ENCODE data around the gene CLPTM1. TPM values are rescaled to one million over a fixed set of nuclear protein-coding genes. Genes with fewer than 3 reads are reported as not detected.

CLPTM1 gene
- polyA plus RNA-seq, 3 donors: 14.7 to 84.3 (median 20.0) TPM

DNA sequence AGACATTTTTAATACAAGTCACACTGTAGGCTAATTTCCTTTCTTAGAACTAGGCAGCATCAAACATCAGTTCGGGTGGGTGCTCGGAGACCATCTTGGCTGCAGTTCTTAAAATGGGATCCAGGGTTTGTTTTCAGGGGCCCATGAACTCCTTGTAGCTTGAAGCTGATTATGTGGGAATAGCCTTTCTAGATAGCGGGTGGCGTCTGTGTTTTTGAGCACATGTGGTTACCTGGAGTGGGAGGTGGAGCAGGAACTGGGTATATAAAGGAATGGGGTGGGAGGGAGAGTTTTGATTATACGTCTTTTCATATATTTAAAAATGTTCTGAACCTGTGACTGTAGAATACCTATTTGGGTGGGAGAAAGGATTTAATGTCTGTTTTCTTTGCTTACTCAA is 12.9 kb downstream of the CLPTM1 start:
- 96% methylated on average over 3 of the region's 5 CpGs for WGBS (ENCODE audit: insufficient coverage)
- Mint-ChIP-seq H3K4me1 (no peaks in the 10 kb centered on the region), H3K4me3 (no peak overlapping the region), H3K27me3 (ENCODE audit: low read depth in 3 of 3) (peaks cover 0 to 3% (median 0%) of the 10 kb centered on the region in 3 donors), H3K27ac (no peak overlapping the region), H3K36me3 (peaks cover 37 to 76% of the 10 kb centered on the region in 2 donors), H3K9me3 (no peaks in the 10 kb centered on the region)
- Histone ChIP-seq H3K9ac (ENCODE audit: insufficient read depth, low read length, poor library complexity, severe bottlenecking) (no peak overlapping the region), H4K20me1 (ENCODE audit: insufficient read depth, low read length) (peaks cover 34% of the 10 kb centered on the region), H3K4me2 (replicated peaks; ENCODE audit: extremely low read depth, low read length, poor library complexity, severe bottlenecking) (no peak overlapping the region), H3K4me1 (ENCODE audit: control insufficient read depth in 1 of 2, insufficient read depth in 2 of 2, low read length in 2 of 2) (no peaks in the 10 kb centered on the region), H3K4me3 (replicated peaks in 1 of 3; ENCODE audit: low read depth in 2 of 3, low read length in 3 of 3) (no peak overlapping the region), H2AFZ (ENCODE audit: insufficient read depth, low read depth, low read length, poor library complexity, severe bottlenecking) (no peak overlapping the region), H3K79me2 (ENCODE audit: insufficient read depth, low read length) (peaks cover 10% of the 10 kb centered on the region), H3K27ac (ENCODE audit: low read depth in 1 of 2, low read length in 2 of 2) (no peak overlapping the region), H3K36me3 (replicated peaks in 1 of 2; ENCODE audit: control insufficient read depth in 1 of 2, insufficient read depth in 2 of 2, low read length in 2 of 2) (peaks cover 34 to 76% of the 10 kb centered on the region in 2 donors), H3K9me3 (replicated peaks in 1 of 2; ENCODE audit: control insufficient read depth in 1 of 2, insufficient read depth in 1 of 2, low read length in 2 of 2) (no peaks in the 10 kb centered on the region), H3K27me3 (ENCODE audit: control insufficient read depth in 2 of 2, insufficient read depth in 2 of 2, low read length in 2 of 2) (no peaks in the 10 kb centered on the region)
- TF ChIP-seq, protein P1, sequence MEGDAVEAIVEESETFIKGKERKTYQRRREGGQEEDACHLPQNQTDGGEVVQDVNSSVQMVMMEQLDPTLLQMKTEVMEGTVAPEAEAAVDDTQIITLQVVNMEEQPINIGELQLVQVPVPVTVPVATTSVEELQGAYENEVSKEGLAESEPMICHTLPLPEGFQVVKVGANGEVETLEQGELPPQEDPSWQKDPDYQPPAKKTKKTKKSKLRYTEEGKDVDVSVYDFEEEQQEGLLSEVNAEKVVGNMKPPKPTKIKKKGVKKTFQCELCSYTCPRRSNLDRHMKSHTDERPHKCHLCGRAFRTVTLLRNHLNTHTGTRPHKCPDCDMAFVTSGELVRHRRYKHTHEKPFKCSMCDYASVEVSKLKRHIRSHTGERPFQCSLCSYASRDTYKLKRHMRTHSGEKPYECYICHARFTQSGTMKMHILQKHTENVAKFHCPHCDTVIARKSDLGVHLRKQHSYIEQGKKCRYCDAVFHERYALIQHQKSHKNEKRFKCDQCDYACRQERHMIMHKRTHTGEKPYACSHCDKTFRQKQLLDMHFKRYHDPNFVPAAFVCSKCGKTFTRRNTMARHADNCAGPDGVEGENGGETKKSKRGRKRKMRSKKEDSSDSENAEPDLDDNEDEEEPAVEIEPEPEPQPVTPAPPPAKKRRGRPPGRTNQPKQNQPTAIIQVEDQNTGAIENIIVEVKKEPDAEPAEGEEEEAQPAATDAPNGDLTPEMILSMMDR (IDR thresholded peaks at IDR 0.05): no peak
- no peak for DNase-seq
- intact Hi-C loops (cut with micrococcal nuclease): no loop called here

GRCh38 chr19:44968670-44969069 is 13.5 kb downstream of the CLPTM1 start:
- 96% methylated on average over 4 of the region's 4 CpGs for WGBS (ENCODE audit: insufficient coverage)
- Histone ChIP-seq H3K36me3 (replicated peaks in 1 of 2; ENCODE audit: control insufficient read depth in 1 of 2, insufficient read depth in 2 of 2, low read length in 2 of 2) (peaks cover 34 to 79% of the 10 kb centered on the region in 2 donors), H4K20me1 (ENCODE audit: insufficient read depth, low read length) (peaks cover 34% of the 10 kb centered on the region), H2AFZ (ENCODE audit: insufficient read depth, low read depth, low read length, poor library complexity, severe bottlenecking) (no peak overlapping the region), H3K27me3 (ENCODE audit: control insufficient read depth in 2 of 2, insufficient read depth in 2 of 2, low read length in 2 of 2) (no peaks in the 10 kb centered on the region), H3K27ac (ENCODE audit: low read depth in 1 of 2, low read length in 2 of 2) (no peak overlapping the region), H3K4me3 (replicated peaks in 1 of 3; ENCODE audit: low read depth in 2 of 3, low read length in 3 of 3) (no peak overlapping the region), H3K9me3 (replicated peaks in 1 of 2; ENCODE audit: control insufficient read depth in 1 of 2, insufficient read depth in 1 of 2, low read length in 2 of 2) (no peaks in the 10 kb centered on the region), H3K79me2 (ENCODE audit: insufficient read depth, low read length) (peaks cover 10% of the 10 kb centered on the region), H3K4me1 (ENCODE audit: control insufficient read depth in 1 of 2, insufficient read depth in 2 of 2, low read length in 2 of 2) (no peaks in the 10 kb centered on the region), H3K9ac (ENCODE audit: insufficient read depth, low read length, poor library complexity, severe bottlenecking) (no peak overlapping the region), H3K4me2 (replicated peaks; ENCODE audit: extremely low read depth, low read length, poor library complexity, severe bottlenecking) (no peak overlapping the region)
- Mint-ChIP-seq H3K27me3 (ENCODE audit: low read depth in 3 of 3) (peaks cover 0 to 3% (median 0%) of the 10 kb centered on the region in 3 donors), H3K36me3 (peaks cover 42 to 77% of the 10 kb centered on the region in 2 donors), H3K4me3 (no peak overlapping the region), H3K27ac (no peak overlapping the region), H3K4me1 (no peaks in the 10 kb centered on the region), H3K9me3 (no peaks in the 10 kb centered on the region)
- TF ChIP-seq, protein P1 (IDR thresholded peaks at IDR 0.05): no peak
- DNase-seq: no peak
- intact Hi-C loops (cut with micrococcal nuclease): no loop called here
